K562 (cell line): ENCODE results near the gene PTCRA. TPM values are rescaled to one million over a fixed set of nuclear protein-coding genes. Genes with fewer than 3 reads are reported as not detected.

Source experiments
- ARID4B ChIP-seq: sonication (generic); formaldehyde crosslinking; IDR thresholded peaks from 2 replicates; pipeline ENCODE4 v1.8.0; 2022; ENCODE audit warnings: mild to moderate bottlenecking, missing genetic modification reagents
- CBX3 ChIP-seq, 2 experiments: IDR thresholded peaks; 1 replicate in 1 of 2; 2 replicates in 1 of 2; pipeline ENCODE4 v1.6.1; 2012; ENCODE audit warnings: inconsistent platforms in 2 of 2, low read length in 2 of 2, borderline replicate concordance in 1 of 2, control low read depth in 1 of 2
- CTBP1 ChIP-seq: fragments of 450-650 bp; IDR thresholded peaks from 2 replicates; pipeline ENCODE4 v1.6.1; 2016; ENCODE audit warnings: borderline replicate concordance
- DPF2 ChIP-seq: fragments of 450-650 bp; IDR thresholded peaks from 2 replicates; pipeline ENCODE4 v1.6.1; 2016
- HIVEP1 ChIP-seq: fragments of 250-450 bp; sonication (Bioruptor Pico); IDR thresholded peaks from 2 replicates; pipeline ENCODE4 v1.4.0; 2020; ENCODE audit warnings: mild to moderate bottlenecking
- MCM5 ChIP-seq: fragments of 450-650 bp; IDR thresholded peaks from 2 replicates; pipeline ENCODE4 v1.6.1; 2016; ENCODE audit warnings: low read depth
- MEIS2 ChIP-seq: fragments of 450-650 bp; IDR thresholded peaks from 2 replicates; pipeline ENCODE4 v1.6.1; 2014; ENCODE audit warnings: mild to moderate bottlenecking; ENCODE audit not compliant: partially characterized antibody
- PRMT5 ChIP-seq: sonication (generic); formaldehyde crosslinking; IDR thresholded peaks from 2 replicates; pipeline ENCODE4 v1.5.0; 2020; ENCODE audit warnings: missing genetic modification reagents
- PRPF4 ChIP-seq: fragments of 200-400 bp; formaldehyde crosslinking; IDR thresholded peaks from one replicate; pipeline ENCODE4 v1.6.1; 2017; ENCODE audit warnings: low read length, low read depth, mild to moderate bottlenecking; ENCODE audit not compliant: insufficient read depth, poor library complexity, severe bottlenecking
- RBM22 ChIP-seq: fragments of 200-400 bp; formaldehyde crosslinking; IDR thresholded peaks from 2 replicates; pipeline ENCODE4 v1.6.1; 2018; ENCODE audit warnings: low read length, low read depth; ENCODE audit not compliant: poor library complexity, severe bottlenecking
- RFX1 ChIP-seq: fragments of 450-650 bp; IDR thresholded peaks from 2 replicates; pipeline ENCODE4 v1.6.1; 2016; ENCODE audit warnings: mild to moderate bottlenecking, moderate library complexity
- RHOXF2B ChIP-seq: fragments of 250-450 bp; sonication (Bioruptor Pico); conservative IDR thresholded peaks from 2 replicates; pipeline ENCODE4 v1.5.1; 2021
- SIN3B ChIP-seq: fragments of 450-650 bp; IDR thresholded peaks from 2 replicates; pipeline ENCODE4 v1.6.1; 2017; ENCODE audit warnings: low read depth, mild to moderate bottlenecking, moderate library complexity
- SRSF3 ChIP-seq: fragments of 200-400 bp; formaldehyde crosslinking; IDR thresholded peaks from 2 replicates; pipeline ENCODE4 v1.6.1; 2016; ENCODE audit warnings: mild to moderate bottlenecking, low read length, moderate library complexity; ENCODE audit not compliant: insufficient read depth
- TEAD2 ChIP-seq: fragments of 450-650 bp; IDR thresholded peaks from 2 replicates; pipeline ENCODE4 v1.6.1; 2016; ENCODE audit warnings: missing genetic modification characterization, control low read depth, missing compliant biosample characterization
- ZNF316 ChIP-seq: fragments of 450-650 bp; IDR thresholded peaks from 2 replicates; pipeline ENCODE4 v1.6.1; 2016
- polyA plus RNA-seq, 8 experiments: library from polyadenylated mRNA; depleted of rRNA in 4 of 8; stranded (reverse) in 5 of 8; unstranded in 3 of 8; fragments of >200 nt; fragmentation: Nextera tagmentation in 2 of 8; fragmentation: Illumina TruSeq in 1 of 8; extraction: Ambion mirVana in 2 of 8; extraction: Trizol in 1 of 8; gene quantifications; 2 replicates each; pipeline versions ENCODE4 v1.2.1 to v1.2.3, GENCODE V29; 2011 to 2014; ENCODE audit warnings: inconsistent platforms in 1 of 8, missing spikeins in 1 of 8
- total RNA-seq, 7 experiments: library from RNA; depleted of rRNA in 6 of 7; stranded (reverse); fragments of >200 nt in 6 of 7; fragmentation: Illumina TruSeq in 2 of 7; extraction: Trizol in 2 of 7; gene quantifications; 2 replicates each; pipeline versions ENCODE4 v1.2.1 to v1.2.3, GENCODE V29; 2011 to 2021; ENCODE audit warnings: low replicate concordance in 1 of 7
- TF ChIP-seq, protein P1 (sequence below), 3 experiments: fragments of 200-800 bp in 1 of 3; sonication (Bioruptor generic) in 1 of 3; sonication (generic) in 1 of 3; formaldehyde crosslinking in 1 of 3; IDR thresholded peaks; 2 replicates each; pipeline versions ENCODE4 v1.6.1 to v1.8.0; 2016 to 2022; ENCODE audit warnings: mild to moderate bottlenecking in 2 of 3, missing compliant biosample characterization in 2 of 3, missing genetic modification characterization in 2 of 3, missing genetic modification reagents in 1 of 3
- TF ChIP-seq, protein P2 (sequence below): sonication (generic); formaldehyde crosslinking; IDR thresholded peaks from 2 replicates; pipeline ENCODE4 v1.8.0; 2022; ENCODE audit warnings: mild to moderate bottlenecking, missing genetic modification reagents
- TF ChIP-seq, protein P3 (sequence below): sonication (generic); formaldehyde crosslinking; IDR thresholded peaks from 2 replicates; pipeline ENCODE4 v1.9.0; 2022; ENCODE audit warnings: mild to moderate bottlenecking, missing genetic modification reagents

Gene PTCRA
- total and polyA plus RNA-seq, 9 of the 15 experiments (the other 6 are each of a cell fraction or from before 2014, with no cell fraction given) = 0.21 TPM; not detected in 8

DNA sequence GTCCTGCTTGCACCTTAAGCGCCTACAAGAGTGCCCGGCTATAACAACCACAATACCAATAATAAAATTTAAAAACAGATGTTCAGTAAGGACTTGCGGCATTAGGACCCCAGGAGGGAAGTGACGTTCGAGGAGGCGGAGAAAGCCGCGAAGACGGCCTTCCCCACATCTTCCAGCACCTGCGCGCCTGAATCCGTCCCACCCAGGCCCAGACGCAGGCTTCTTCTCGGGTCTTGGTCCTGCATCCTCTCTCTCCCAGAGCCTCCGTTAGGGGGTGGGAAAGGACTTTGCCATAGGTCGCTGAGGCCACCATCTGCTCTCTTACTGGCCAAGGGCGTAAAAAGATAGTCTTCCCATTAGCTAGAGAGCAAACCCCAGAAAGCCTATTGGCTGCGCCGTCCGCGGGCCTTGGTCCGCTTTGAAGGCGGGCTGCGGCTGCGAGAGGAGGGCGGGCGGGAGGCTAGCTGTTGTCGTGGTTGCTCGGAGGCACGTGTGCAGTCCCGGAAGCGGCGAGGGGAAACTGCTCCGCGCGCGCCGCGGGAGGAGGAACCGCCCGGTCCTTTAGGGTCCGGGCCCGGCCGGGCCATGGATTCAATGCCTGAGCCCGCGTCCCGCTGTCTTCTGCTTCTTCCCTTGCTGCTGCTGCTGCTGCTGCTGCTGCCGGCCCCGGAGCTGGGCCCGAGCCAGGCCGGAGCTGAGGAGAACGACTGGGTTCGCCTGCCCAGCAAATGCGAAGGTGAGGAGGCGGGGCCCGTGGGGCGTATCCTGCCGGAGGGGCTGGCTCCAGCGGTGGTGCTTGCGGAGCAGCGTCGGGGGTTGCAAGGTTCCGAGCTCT, 13.3 kb downstream of the PTCRA start, which contains the start of gene CNPY3 (continued):
- TF ChIP-seq ARID4B (CRISPR knock-in tag) = peak; percentile 95
- no peak; the same call in 1 of the 2 replicates for TF ChIP-seq HIVEP1 (CRISPR knock-in tag)
- TF ChIP-seq SRSF3 = no peak
- TF ChIP-seq, protein P1, sequence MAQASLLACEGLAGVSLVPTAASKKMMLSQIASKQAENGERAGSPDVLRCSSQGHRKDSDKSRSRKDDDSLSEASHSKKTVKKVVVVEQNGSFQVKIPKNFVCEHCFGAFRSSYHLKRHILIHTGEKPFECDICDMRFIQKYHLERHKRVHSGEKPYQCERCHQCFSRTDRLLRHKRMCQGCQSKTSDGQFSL (CRISPR knock-in tag; IDR thresholded peaks at IDR 0.05) = no peak
- TF ChIP-seq, protein P1 (tag; IDR thresholded peaks at IDR 0.05) = no peak
- no peak for TF ChIP-seq PRMT5 (CRISPR knock-in tag)
- TF ChIP-seq, protein P2, sequence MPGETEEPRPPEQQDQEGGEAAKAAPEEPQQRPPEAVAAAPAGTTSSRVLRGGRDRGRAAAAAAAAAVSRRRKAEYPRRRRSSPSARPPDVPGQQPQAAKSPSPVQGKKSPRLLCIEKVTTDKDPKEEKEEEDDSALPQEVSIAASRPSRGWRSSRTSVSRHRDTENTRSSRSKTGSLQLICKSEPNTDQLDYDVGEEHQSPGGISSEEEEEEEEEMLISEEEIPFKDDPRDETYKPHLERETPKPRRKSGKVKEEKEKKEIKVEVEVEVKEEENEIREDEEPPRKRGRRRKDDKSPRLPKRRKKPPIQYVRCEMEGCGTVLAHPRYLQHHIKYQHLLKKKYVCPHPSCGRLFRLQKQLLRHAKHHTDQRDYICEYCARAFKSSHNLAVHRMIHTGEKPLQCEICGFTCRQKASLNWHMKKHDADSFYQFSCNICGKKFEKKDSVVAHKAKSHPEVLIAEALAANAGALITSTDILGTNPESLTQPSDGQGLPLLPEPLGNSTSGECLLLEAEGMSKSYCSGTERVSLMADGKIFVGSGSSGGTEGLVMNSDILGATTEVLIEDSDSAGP (CRISPR knock-in tag) = no peak
- no peak for TF ChIP-seq ZNF316
- TF ChIP-seq, protein P3, sequence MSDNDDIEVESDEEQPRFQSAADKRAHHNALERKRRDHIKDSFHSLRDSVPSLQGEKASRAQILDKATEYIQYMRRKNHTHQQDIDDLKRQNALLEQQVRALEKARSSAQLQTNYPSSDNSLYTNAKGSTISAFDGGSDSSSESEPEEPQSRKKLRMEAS (CRISPR knock-in tag) = peak; percentile 98
- TF ChIP-seq RFX1 = peak; percentile 74
- peak; percentile 43 for TF ChIP-seq MEIS2
- peak; percentile 58 for TF ChIP-seq RBM22
- TF ChIP-seq TEAD2 (tag) = no peak
- peak in 1 of 2 experiments; percentile 89; a peak in 1 of 3 replicates for TF ChIP-seq CBX3 (IDR thresholded peaks at IDR 0.05; ENCODE audit: borderline replicate concordance in 1 of 2, low read length in 2 of 2)
- peak; percentile 62; the same call in 1 of the 2 replicates for TF ChIP-seq SIN3B
- no peak for TF ChIP-seq PRPF4
- 0 out of 2 replicates have a peak, but pooled peaks have one; percentile 30 for TF ChIP-seq RHOXF2B (CRISPR knock-in tag)
- no peak; the same call in 1 of the 2 replicates for TF ChIP-seq DPF2
- TF ChIP-seq CTBP1 = peak; percentile 92
- no peak for TF ChIP-seq MCM5
